ENCODE measurements around the gene ADH5.
"Not testable (repeated sequence)": the region's sequence is repeated elsewhere in the genome, so short reads cannot be mapped to it uniquely, and the experiment has no call there.

Gene ADH5

DNA sequence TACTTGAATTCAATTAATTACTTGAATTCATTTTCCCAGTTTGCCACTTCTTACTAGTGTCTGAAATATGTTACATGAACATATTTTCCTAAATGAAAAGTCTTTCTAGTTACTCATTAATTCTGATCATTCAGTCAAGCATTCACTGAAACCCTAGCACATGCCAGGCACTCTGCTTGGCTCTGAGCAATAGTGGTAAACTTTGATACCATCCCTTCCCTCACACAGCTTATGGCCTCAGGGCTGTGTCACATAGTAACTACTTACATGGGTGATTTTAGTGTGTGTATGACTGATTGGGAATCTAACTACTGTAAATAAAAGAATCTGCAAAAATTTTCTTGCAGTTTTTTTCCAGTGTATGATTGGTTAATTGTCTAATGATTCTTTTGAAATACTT lies 60.4 kb downstream of the ADH5 start:
- DNase-seq: no peak

DNA sequence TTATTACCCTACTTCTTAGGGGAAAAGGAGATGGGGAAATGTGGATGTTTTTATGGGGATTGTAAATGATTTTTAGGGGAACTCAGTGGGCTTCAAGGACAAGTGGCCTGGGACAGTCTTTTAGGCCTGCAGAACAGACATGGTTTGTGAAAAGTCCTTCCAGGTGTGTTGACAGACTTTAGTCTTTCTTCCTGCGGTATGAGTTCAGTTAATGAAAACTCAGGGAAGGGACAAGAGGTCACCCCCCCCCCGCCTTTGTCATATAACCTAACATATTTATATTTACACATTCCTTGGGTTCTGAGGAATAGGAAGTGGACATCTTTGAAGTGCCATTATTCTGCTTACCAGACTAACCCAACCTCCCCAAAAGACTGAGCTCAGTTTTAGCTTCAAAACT lies 61.3 kb downstream of the ADH5 start:
- DNase-seq: no peak

DNA sequence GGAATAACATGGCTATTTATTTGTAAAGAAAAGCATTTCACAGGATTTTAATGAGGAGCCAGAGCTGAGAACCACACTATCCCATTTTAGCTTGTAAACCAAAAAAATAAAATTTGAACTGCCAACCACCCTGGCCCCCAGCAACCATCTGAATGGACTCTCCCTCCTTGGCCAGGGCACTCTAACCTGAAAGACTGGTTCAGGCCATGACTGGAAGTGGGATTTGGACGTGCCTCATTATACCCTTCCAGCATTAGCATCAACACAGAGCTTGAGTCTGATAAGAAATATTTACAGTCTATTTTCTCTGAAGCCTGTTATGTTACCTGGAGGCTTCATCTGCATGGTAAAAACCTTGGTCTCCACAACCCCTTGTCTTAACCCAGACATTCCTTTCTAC lies 63.1 kb downstream of the ADH5 start:
- DNase-seq: no peak

DNA sequence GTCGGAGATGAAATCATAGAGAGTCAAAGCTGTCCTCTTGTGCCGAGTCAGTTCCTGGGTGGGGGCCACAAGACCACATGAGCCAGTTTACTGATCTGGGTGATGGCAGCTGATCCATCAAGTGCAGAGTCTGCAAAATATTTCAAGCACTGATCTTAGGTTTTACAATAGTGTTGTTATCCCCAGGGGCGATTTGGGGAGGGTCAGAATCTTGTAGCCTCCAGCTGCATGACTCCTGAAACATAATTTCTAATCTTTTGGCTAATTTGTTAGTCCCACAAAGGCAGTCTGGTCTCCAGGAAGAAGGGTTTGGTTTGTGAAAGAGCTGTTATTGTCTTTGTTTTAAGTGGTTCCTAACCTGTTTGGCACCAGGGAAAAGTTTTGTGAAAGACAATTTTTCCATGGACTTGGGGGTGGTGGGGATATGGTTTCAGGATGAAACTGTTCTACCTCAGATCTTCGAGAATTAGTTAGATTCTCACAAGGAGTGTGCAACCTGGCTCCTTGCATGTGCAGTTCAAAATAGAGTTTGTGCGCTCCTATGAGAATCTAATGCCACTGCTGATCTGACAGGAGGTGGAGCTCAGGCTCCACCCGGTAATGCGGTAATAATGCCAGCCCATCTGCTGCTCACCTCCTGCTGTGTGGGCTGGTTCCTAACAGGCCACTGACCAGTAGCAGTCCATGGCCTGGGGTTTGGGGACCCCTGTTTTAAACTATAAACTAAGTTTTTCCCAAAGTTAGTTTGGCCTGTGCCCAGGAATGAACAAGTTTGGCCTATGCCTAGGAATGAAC lies 63.9 kb downstream of the ADH5 start:
- no peak for DNase-seq

DNA sequence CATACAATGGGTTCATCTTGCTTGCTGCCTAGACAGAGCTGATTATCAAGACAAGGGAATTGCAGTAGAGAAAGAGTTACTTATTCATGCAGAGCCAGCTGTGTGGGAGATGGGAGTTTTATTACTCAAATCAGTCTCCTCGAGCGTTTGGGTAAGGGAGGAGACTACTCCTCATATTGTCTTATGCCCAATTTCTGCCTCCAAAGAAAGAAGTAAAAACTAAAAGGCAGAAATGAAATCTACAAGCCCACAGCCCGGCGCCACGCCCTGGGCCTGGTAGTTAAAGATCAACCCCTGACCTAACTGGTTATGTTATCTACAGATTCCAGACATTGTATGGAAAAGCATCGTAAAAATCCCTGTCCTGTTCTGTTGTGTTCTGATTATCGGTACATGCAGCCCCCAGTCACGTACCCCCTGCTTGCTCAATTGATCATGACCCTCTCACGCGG lies 64.8 kb downstream of the ADH5 start:
- DNase-seq: not testable (repeated sequence)

DNA sequence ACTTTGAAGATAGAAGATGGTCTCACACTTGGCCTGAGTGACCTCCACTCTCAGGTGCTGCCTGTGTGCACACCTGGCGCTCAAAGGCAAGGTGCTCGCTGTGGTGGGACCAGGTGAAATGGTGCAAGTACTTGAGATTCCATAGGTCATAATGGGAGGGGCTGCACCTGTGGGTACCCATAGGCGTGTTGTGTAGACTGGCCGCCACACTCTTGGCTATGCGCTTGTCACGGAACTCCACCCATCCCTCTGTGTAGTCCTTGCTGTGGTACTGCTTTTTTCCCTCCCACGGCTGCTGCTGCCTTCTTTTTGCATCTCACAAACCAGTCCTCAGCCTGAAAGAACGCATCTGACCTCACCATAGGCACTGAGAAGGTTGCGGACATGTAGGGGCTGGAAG lies 66.0 kb downstream of the ADH5 start:
- no peak for DNase-seq

DNA sequence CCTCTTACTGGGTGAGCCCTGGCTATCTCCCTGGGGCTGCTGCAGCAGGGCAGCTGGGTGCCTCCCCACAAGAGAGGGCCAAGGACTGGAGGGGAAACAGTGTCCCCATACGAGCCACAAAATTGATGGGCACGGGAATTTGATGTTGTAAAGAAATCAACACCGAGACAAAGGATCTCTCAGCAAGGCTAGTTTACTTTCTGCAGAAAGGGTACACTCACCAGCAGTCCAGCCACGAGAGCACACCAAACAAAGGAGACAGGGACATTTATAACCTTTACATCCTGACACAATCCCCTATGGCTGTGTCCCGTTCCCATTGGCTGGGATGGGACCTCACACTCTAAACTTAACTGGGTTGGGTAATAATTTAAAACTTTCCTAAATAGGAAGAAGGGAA lies 67.2 kb downstream of the ADH5 start:
- DNase-seq: no peak

Data from CD4-positive, alpha-beta T cell treated with Interleukin-12 subunit alpha and Interleukin-12 subunit beta, for 1 hour (primary cell).